Skin of body (tissue), 2 donors: Measurements from ENCODE around the gene CD83. TPM values are rescaled to one million over a fixed set of nuclear protein-coding genes. Genes with fewer than 3 reads are reported as not detected.
A peak's percentile ranks its signal among the peaks of the same experiment; 100 is the strongest.

Experiments used
- DNase-seq: peaks from one replicate; lab custom pipeline; 2025; lab: John Stamatoyannopoulos, UW
- total RNA-seq: library from RNA; depleted of rRNA; stranded (reverse); fragments of >200 nt; gene quantifications from one replicate; pipeline ENCODE4 v1.2.3, GENCODE V29; 2014

Gene CD83
- total RNA-seq, 1 donor from 2014 or later, result 22.1 TPM

DNA sequence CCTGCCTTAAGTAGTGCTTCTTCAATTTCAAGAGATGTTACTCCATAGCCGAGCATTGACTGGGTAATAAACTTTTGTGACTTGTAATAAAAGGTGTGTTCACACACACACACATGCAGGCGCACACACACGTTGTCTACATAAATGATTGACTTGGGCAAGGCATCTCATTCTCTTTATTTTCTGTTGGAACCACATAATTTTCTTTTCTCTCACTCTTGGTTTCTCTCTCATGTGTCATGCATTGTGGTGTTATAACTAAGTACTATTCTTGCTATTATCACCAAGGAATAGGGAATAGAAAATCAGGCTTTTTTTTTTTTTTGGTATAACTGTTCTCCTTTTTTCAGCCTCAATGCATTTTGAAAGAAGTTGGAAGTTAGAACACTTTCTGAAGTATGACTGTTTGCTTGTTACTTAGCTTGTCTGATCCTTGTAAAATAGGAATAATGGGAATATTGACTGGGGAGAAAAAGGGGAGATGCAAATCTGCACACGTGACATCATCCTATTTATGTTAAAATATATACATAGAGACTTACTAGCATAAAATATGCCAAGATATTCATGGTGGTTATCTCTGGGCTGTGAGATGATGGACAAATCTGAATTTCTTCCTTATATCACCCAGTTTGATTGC, 26.1 kb upstream of the CD83 start:
- DNase-seq, result no peak

DNA sequence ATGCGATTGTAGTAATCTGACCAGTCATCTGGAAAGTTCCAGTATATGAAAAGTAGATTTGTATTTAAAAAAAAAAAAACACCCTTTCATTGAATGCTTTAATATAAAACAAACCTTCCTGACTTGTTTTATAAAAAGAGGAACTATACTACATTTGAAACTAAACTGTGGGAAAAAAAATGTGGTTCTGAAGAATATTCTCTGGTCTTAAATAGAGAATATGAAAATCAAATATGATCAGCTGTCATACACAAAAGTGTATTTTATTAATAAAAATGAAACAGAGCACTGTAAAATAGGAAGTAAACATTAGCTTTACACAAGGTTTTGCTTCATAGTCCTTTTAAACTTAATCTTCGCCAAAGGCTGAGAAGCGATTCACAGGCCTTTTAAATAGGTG, 25.3 kb upstream of the CD83 start:
- DNase-seq, result no peak

DNA sequence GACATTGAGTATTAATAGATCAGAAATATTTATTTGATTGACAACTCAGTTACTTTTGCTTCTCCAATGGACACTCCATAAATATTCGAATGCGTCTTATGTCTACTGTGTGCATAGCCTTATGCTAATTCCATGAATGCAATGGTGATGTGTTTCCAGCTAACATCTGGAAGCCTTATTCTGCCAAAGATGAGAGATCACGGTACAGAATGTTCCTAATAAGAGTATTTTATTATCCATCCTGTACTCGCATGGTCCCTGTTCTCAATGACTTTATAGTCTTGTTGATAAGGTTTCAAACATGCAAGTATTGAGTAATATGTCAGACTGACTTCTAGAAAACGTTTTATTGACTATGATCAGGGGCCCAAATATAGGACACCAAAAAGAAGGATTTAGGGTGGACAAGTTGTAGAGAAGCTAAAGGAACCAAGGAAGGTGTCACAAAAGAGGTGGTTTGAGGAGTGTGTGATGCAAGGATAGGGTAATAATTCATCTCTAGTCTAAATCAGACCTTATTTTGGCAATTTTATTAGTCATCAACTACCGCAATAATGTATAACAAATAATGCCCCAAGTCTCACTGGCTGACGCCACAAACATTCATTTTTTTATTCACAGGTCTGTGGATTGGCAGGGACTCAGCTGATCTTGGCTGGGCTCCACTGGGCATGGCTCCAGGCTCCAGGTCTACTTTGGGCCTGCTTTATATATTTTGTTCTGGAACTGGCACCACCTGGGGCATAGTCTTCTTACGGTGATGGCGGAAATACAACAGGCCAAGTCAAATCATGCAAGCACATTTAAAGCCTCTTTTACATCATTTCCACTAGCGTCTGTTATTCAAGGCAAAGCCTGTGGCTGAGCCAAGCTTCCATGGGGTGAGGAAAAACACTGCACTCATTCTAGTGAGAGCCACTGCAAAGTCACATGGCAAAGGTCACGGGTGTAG, 24.5 kb upstream of the CD83 start:
- DNase-seq, result peak; percentile 77

DNA sequence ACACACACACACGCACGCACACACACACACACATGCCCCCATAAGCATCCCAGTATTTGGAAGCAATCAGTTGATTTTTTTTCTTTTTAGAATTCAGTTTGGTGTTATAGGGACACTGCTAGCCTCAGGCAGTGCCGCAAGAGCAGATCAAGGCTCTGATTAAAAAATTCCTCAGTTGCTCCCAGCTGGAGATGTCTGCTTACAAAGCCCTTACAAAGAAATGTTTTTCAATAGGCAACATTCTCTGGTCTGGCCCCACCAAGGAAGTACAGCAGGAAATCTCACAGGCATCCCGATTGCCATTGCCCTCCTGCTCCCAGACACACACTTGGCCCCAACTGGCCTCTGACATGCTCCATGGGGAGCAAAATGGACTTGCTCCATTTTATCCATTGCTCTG, 22.9 kb upstream of the CD83 start:
- DNase-seq, result no peak

DNA sequence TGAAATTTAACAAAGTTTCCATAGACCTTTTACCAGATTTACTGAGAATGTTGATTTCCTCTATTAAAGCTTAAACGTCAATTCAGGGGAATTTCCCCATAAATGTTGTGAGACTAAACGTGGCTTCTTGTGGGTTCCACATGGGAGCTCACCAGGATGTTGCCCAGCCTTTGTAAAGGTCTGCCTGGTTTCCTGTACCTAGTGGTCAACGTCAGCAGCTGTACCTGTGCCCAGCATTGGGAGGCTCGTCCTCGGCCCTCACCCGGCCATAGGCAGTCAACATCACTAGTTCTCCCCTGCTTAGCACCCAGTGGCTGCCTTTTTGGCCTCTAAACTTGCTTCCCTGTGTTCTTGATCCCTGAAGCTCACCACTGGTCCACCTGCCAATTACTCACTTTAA, 22.1 kb upstream of the CD83 start:
- no peak for DNase-seq

DNA sequence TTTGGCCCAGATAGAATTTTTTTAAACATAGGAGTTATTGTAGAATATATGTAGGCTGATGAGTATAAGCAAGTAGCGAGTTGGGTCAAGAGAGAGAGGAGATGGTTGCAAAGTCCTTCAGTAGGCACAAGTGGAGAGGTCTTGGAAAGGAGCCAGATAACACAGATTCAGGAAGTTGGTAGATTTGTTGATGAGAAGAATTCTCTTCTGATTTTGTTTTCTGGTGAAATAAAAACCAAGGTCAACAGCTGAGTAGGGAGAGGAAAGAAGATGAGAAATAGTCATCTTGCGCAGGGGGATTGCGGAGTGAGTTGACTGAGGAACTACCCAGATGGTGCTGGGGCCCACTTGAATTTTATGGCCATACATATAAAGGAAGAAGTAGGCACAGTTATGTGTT, 17.4 kb upstream of the CD83 start:
- DNase-seq, result no peak

DNA sequence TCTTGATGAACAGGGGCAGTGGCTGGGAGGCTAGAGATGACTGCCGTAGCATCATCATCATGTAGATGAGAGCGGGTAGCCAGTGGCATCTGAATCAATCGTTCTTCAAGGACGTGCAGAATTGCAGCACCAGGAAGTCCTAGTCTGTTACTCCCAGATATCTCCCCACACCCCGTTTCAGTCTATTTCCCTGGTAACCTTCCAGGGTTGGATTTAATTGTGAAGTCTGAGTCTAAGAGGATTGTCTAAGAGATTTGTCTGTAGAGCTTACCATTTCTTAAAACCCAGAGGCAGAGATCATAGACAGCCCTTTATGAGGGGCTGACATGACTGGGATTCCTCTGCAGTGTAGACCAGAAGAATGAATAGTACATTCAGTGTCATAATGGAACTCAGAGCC, 16.6 kb upstream of the CD83 start:
- no peak for DNase-seq

DNA sequence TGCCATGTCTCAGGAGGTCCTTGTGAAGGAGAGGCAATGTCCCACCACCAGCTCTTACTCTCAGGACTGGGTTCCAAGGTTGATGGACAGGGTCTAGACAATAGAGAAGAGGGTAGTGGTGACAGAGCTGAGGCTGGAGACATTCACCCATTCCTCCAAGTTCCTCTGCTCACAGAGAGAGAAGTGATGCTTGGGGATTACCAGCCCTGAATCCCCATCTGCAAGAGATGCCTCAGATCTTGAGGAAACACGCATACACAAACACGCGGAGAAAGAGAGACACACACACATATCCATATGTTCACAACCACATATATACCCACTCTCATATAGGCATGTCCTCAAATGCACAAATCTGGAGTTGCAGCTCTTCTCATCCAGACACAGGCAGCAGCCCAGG, 15.2 kb upstream of the CD83 start:
- no peak for DNase-seq

DNA sequence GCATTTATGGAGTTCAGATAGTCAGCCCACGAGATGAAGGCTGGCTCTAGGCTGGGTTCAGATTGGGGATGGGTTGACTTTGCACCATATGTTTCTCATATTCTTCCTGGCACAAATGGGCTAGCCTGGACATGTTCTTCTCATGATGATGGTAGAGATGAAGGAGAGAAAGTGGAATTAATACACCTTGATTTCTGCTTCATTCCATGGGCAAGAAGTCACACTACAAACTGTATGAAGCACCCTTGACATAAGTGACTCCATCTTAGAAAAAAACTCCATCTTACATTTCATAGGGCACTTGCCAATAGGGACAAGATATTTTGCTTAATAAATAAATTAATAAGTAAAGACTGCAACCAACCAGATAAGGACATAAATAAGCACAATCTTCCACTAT, 12.0 kb upstream of the CD83 start:
- DNase-seq, result no peak

DNA sequence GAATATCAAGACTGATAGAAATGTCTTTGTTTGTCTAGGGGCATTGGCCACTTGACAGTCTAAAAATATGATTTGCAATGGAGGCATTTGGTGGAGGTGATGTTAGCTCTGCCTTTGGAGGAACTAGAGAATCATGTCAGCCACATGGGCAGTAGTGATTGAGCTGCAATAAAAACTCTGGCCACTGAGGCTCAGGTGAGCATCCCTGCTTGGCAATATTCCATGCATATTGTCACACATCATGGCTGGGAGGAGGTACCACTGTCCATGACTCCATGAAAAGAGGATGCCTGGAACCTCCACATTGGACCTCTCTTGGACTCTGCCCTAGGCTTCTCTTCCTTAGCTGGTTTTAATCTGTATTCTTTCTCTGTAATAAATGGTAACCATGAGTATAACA, 10.6 kb upstream of the CD83 start:
- no peak for DNase-seq

DNA sequence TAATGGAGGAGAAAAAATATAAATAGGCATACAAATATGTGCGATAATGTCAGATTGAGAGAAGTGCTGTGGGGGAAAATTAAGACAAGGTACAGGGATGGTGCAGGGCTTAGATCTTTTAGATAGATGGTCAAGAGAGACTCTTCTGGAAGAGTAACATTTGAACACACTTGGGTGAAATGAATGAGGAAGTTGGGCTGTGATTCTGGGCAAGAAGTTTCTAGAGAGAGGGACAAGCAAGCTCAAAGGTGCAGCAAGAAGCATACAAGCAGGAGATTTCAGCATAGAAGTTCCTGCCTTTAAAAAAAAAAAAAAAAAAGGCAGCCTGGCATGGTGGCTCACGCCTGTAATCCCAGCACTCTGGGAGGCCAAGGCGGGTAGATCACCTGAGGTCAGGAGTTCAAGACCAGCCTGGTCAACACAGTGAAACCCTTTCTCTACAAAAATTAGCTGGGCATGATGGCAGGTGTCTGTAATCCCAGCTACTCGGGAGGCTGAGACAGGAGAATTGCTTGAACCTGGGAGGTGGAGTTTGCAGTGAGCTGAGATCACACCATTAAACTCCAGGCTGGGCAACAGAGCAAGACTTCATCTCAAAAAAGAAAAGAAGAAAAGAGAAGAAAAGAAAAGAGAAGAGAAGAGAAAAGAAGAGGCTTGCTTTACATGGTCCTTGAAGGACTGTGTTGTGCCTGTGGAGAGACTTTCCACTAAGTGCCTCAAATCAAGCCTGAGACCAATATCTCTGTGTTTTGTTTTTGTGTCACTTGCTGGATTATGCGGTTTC, 9.7 kb upstream of the CD83 start:
- no peak for DNase-seq

DNA sequence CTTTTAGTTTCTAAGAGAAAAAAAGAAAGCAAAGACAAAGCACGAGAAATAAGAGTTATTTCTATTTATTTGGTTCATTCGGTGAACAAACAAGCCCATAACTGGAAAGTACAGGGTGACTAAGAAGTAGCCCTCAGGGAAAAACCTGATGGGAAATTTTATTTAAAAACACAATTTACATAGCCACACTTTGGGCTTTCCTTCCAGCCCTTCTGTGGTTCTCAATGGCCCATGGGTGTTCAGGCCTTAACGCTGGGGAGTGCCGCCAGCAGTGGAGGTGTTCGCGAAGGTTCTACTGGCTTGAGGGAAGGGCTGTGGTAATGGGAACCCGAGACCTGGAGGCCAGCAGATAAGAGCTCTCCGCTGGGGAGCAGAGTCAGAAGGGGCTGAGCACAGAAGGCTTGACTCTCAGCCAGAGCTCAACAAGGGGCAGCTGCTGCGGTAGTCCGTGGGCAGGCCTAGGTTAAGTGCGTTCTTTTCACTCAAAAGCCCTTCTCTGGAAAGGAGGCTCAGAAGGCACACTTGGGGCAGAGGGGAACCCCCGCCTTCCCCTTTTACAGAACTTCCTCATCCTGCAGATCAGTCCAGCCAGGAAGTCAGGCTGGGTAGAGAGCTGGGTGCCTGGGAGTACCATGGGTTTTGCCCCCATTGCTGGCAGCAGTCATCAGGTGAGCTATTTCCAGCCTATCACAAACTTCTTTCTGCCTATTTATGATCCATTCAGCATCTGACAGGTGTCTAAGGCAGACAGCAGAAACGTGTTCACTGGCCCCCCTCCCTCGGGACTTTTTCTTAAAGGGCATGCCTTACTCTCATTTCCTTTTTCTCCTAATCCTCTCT, 8.8 kb upstream of the CD83 start:
- DNase-seq, result no peak

DNA sequence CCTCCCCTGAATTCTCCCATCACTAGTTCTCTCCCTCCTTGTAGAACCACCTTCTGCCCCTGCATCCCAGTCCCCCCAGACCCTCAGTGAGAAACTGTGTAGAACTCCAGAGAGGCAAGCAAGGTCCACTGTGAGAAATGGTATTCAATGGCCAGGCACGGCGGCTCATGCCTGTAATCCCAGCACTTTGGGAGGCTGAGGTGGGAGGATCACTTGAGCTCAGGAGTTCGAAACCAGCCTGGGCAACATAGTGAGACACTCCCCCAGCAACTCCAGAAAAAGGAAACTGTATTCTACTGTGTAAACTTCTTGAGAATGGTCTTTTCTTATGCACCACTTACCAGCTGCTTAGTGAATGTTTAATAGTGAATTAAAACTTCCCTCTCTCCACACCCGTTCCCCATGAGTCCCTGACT, 8.2 kb upstream of the CD83 start:
- no peak for DNase-seq

DNA sequence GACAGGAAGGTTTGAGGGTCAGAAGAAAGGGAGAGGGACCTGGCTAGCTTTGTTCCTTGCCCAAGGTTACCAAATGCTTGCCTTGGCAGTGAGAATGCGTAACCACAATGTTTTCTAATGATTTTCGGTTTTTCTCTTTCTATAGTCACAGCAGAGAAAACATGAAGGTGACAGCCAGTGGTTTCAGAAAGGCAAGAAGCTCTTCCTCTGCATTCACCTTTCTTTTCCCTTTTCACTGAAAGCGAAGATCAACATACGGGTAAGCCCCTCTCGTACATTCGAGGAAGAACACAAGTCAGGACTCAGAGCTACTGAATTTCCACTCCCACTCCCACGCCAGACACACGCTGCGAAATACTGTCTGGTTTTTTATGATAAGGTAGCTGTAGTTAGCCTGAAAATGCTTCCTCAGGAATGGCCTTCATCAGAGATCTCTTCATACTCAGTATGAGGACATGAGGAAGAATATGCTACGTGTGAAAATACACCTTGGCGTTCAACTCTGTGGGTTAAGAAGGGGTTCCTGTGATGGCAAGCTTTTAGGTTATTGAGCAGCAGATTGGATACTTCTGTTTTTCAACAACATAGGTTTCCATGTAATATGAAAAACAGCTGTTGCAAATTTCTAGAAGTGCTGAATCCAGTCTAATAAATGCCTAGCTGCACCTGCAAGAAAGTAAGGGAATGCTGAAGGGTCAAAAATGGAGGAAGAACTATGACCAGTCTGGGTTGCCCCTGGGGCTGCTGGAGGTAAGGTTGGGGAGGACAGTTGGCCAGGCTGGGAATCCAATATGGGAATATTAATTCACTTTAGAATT, 7.4 kb upstream of the CD83 start:
- no peak for DNase-seq

DNA sequence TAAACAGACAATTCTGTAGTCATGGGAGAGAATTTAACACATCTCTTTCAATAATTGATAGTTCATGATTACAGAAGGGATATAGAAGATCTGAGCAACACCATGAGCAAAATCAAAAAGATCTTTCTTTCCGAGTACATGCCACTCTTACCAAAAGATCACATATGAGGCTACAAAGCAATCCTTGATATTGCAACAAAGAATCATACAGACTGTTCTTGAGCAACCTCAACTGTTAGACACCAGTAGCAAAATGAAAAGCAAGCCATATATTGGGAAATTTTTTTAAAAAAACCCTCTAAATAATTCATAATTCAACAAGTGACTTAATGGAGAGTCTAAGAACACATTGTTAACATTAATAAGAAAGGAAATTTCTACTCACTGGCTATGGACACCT, 3.6 kb upstream of the CD83 start:
- DNase-seq, result no peak

DNA sequence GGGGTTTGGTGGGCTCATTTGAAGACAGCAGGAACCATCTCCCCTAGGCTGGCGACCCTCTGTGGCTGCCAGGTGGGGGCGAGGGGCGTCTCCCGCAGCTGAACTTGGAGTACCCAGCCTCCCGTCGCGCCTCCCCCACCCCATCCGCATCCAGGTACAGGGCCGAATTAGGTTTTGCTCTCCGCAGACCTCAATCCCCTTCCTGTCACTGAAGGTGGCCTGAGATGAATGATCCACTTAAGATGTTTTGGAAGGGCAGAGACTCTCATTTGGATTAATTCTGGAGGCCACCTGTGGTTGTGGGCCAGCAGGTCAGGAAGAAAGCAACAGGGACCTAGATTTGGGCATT, 493 bp downstream of the CD83 start:
- no peak for DNase-seq

DNA sequence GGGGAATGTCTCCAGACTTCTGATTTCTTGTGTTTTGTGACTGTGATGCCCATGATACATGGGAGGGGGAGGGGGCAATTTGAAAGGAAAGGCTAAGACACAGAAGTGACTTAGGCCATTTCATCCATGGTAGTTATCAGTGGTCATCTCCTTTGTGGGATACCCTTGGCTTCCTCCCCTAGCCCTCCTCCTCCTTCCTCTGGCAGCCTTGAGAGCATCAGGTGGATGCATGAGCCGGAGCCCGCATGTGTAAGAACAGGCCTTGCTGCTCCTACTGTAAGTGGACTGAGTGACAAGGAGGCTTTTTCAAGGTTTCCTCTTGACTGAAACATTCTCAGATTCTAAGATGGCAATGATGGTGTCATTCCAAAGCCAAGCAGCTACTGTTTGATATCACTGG, 874 bp downstream of the CD83 start:
- DNase-seq, result no peak

DNA sequence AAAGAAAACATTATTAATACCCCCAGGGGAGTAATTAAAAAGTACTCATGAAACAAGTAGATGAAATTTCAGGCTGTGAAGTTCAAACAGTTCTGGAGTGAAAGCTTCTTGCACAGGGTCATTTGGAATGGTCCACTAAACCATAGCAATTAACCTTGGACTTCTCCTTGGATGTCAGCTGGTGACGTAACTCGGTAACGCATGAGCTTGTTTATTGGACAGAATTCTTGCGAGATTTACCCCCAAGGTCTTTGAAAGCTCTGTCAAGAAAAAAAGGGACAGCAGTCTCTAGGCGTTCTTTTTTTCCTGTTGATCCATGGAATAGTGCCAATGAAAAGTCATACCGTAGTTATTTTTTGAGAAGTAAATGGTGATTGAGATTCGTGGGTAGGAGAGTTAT, 2.2 kb downstream of the CD83 start:
- DNase-seq, result no peak

DNA sequence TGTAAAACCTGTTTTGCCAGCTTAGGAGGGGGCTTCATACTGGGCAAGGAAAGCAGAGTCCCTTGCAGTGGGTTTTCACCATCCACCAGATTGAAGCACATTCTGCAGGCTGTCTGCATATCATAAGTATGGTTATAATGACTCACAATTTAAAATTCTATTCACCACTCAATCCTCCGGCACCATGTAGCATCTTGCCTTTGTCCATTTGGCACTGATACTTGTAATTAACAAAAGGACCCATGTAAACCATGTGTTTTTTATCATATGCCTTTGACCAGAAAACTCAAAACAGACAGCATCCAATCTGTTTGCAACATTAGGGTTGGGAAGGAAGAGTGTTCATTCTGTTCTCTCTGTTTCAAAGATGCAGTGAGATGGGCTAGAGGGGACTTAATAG, 3.0 kb downstream of the CD83 start:
- no peak for DNase-seq

DNA sequence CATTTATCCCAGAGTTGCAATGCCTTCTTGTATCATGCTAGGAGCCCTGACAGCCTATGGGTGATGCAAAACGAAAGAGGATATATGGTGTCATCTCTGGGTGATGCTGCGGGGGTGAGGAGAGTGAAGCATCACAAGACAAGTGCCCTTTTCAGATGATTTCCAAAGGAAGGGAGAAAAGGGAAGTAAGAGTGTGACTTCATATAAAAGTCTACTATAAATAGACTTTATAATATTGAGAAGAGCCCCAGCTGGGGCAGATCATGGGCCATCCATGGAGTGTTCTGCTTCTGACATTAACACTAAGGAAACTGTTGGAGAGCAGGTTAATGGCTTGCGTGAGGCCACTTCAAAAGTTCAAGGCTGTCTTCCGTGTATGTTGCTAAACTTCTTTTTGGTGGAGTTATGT, 4.4 kb downstream of the CD83 start:
- DNase-seq, result no peak
